Panc1 (cell line): ENCODE data around the gene TRIM10. TPM values are rescaled to one million over a fixed set of nuclear protein-coding genes. Genes with fewer than 3 reads are reported as not detected.
"Not testable (repeated sequence)": the region's sequence is repeated elsewhere in the genome, so short reads cannot be mapped to it uniquely, and the experiment has no call there.

ENCODE experiments used
- ATAC-seq: fragments of 200-7000 bp; cut with Tn5 transposase; 2 replicates; pipeline ENCODE4 v1.9.1; 2020; ENCODE audit warnings: mild to moderate bottlenecking, moderate library complexity
- BruUV-seq: library from RNA; stranded (reverse); fragments of 400-500 nt; replicated peaks from 2 replicates; lab custom pipeline; 2021; lab: Mats Ljungman, UMichigan
- CTCF ChIA-PET: fragments of 300-600 bp; sonication (Branson Sonifier 250); formaldehyde crosslinking; loops from one replicate; lab custom pipeline; 2022; ENCODE audit warnings: antibody characterized with exemption; lab: Charles Lee
- POLR2A ChIA-PET: fragments of 300-600 bp; sonication (Branson Sonifier 250); formaldehyde crosslinking; loops from one replicate; lab custom pipeline; 2022; ENCODE audit warnings: antibody characterized with exemption; lab: Charles Lee
- DNase-seq: peaks from one replicate; pipeline ENCODE4 v3.0.0-alpha.2; 2010; ENCODE audit warnings: low read depth, low spot score
- H3K27ac ChIP-seq: 2 replicates; pipeline ENCODE4 v1.5.1; 2011; ENCODE audit warnings: mild to moderate bottlenecking, low read length, inconsistent platforms
- H3K27me3 ChIP-seq: fragments of 200-500 bp; sonication (Bioruptor generic); 2 replicates; pipeline ENCODE4 v1.6.0; 2014; ENCODE audit warnings: low read length, inconsistent platforms; ENCODE audit not compliant: control insufficient read depth, insufficient read depth
- H3K36me3 ChIP-seq: fragments of 200-500 bp; sonication (Bioruptor generic); 2 replicates; pipeline ENCODE4 v1.5.1; 2014; ENCODE audit warnings: inconsistent platforms, mild to moderate bottlenecking, low read length, moderate library complexity; ENCODE audit not compliant: control insufficient read depth, insufficient read depth
- H3K4me1 ChIP-seq: 2 replicates; pipeline ENCODE4 v1.5.1; 2011; ENCODE audit warnings: inconsistent platforms, mild to moderate bottlenecking, low read length, moderate library complexity; ENCODE audit not compliant: control insufficient read depth, insufficient read depth
- H3K4me3 ChIP-seq, 2 experiments: 2 replicates each; pipeline ENCODE4 v1.5.1; 2011 to 2012; ENCODE audit warnings: low read depth in 2 of 2, low read length in 2 of 2, mild to moderate bottlenecking in 2 of 2, inconsistent platforms in 1 of 2, moderate library complexity in 1 of 2
- H3K9me3 ChIP-seq: fragments of 200-500 bp; sonication (Bioruptor generic); 2 replicates; pipeline ENCODE4 v1.5.1; 2014; ENCODE audit warnings: low read depth, mild to moderate bottlenecking, inconsistent platforms, low read length, moderate library complexity; ENCODE audit not compliant: control insufficient read depth, insufficient read depth
- POLR2AphosphoS5 ChIP-seq: IDR thresholded peaks from 2 replicates; pipeline ENCODE4 v1.6.1; 2012; ENCODE audit warnings: mild to moderate bottlenecking, low read depth, low read length, moderate library complexity
- SIN3A ChIP-seq: IDR thresholded peaks from 2 replicates; pipeline ENCODE4 v1.6.1; 2012; ENCODE audit warnings: low read depth, mild to moderate bottlenecking, low read length, moderate library complexity, borderline replicate concordance; ENCODE audit not compliant: insufficient read depth
- TCF7L2 ChIP-seq: IDR thresholded peaks from 2 replicates; pipeline ENCODE4 v1.6.1; 2011; ENCODE audit warnings: mild to moderate bottlenecking, low read depth, low read length, inconsistent platforms
- in situ Hi-C: cut with HindIII; loops from 2 replicates; pipeline ENCODE4 v1.10.0; 2016; ENCODE audit warnings: low sequenced_read_pairs, low pct_unique_long_range_greater_than_20kb
- intact Hi-C: fragments of 100-400 bp; cut with micrococcal nuclease; formaldehyde crosslinking; loops from one replicate; pipeline ENCODE4 v1.10.0; 2022; ENCODE audit not compliant: unreplicated experiment
- total RNA-seq: library from RNA; stranded (reverse); gene quantifications from one replicate; pipeline ENCODE4 v1.2.1, GENCODE V29; 2021; ENCODE audit not compliant: unreplicated experiment
- TF ChIP-seq, protein P1 (sequence below), 2 experiments: IDR thresholded peaks; 2 replicates each; pipeline ENCODE4 v1.6.1; 2011 to 2012; ENCODE audit warnings: low read depth in 2 of 2, control low read depth in 1 of 2, low read length in 1 of 2, mild to moderate bottlenecking in 1 of 2, moderate library complexity in 1 of 2; ENCODE audit not compliant: insufficient read depth in 1 of 2
- TF ChIP-seq, protein P2 (sequence below): fragments of 450-650 bp; IDR thresholded peaks from 2 replicates; pipeline ENCODE4 v1.5.1; 2017; ENCODE audit warnings: mild to moderate bottlenecking

Gene TRIM10
- total RNA-seq, 1 experiment from 2014 or later, result not detected

GRCh38 chr6:30167101-30167500 is 6.1 kb upstream of the TRIM10 start:
- no peak overlapping the region for H3K27ac ChIP-seq
- ChIA-PET CTCF (interaction anchor here (0.6 kb wide), 1 partner anchor 62 kb away, joined by 4 read pairs; no protein-coding TSS in a partner anchor), POLR2A (no interaction called here)
- no peaks in the 10 kb centered on the region for H3K4me1 ChIP-seq
- H3K4me3 ChIP-seq, result no peak overlapping the region
- no TSS peak for BruUV-seq
- ATAC-seq (no peak), DNase-seq (no peak)
- H3K9me3 ChIP-seq, result no peaks in the 10 kb centered on the region
- intact Hi-C loops, result no loop called here
- in situ Hi-C loops, result no loop called here
- TF ChIP-seq, protein P1, sequence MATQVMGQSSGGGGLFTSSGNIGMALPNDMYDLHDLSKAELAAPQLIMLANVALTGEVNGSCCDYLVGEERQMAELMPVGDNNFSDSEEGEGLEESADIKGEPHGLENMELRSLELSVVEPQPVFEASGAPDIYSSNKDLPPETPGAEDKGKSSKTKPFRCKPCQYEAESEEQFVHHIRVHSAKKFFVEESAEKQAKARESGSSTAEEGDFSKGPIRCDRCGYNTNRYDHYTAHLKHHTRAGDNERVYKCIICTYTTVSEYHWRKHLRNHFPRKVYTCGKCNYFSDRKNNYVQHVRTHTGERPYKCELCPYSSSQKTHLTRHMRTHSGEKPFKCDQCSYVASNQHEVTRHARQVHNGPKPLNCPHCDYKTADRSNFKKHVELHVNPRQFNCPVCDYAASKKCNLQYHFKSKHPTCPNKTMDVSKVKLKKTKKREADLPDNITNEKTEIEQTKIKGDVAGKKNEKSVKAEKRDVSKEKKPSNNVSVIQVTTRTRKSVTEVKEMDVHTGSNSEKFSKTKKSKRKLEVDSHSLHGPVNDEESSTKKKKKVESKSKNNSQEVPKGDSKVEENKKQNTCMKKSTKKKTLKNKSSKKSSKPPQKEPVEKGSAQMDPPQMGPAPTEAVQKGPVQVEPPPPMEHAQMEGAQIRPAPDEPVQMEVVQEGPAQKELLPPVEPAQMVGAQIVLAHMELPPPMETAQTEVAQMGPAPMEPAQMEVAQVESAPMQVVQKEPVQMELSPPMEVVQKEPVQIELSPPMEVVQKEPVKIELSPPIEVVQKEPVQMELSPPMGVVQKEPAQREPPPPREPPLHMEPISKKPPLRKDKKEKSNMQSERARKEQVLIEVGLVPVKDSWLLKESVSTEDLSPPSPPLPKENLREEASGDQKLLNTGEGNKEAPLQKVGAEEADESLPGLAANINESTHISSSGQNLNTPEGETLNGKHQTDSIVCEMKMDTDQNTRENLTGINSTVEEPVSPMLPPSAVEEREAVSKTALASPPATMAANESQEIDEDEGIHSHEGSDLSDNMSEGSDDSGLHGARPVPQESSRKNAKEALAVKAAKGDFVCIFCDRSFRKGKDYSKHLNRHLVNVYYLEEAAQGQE (IDR thresholded peaks at IDR 0.05; ENCODE audit: insufficient read depth in 1 of 2, low read depth in 2 of 2, low read length in 1 of 2), result no peak
- TF ChIP-seq, protein P2, sequence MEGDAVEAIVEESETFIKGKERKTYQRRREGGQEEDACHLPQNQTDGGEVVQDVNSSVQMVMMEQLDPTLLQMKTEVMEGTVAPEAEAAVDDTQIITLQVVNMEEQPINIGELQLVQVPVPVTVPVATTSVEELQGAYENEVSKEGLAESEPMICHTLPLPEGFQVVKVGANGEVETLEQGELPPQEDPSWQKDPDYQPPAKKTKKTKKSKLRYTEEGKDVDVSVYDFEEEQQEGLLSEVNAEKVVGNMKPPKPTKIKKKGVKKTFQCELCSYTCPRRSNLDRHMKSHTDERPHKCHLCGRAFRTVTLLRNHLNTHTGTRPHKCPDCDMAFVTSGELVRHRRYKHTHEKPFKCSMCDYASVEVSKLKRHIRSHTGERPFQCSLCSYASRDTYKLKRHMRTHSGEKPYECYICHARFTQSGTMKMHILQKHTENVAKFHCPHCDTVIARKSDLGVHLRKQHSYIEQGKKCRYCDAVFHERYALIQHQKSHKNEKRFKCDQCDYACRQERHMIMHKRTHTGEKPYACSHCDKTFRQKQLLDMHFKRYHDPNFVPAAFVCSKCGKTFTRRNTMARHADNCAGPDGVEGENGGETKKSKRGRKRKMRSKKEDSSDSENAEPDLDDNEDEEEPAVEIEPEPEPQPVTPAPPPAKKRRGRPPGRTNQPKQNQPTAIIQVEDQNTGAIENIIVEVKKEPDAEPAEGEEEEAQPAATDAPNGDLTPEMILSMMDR, result no peak
- TF ChIP-seq TCF7L2 (no peak), SIN3A (no peak)
- H3K36me3 ChIP-seq, result no peaks in the 10 kb centered on the region
- H3K27me3 ChIP-seq, result peaks cover 22% of the 10 kb centered on the region

DNA sequence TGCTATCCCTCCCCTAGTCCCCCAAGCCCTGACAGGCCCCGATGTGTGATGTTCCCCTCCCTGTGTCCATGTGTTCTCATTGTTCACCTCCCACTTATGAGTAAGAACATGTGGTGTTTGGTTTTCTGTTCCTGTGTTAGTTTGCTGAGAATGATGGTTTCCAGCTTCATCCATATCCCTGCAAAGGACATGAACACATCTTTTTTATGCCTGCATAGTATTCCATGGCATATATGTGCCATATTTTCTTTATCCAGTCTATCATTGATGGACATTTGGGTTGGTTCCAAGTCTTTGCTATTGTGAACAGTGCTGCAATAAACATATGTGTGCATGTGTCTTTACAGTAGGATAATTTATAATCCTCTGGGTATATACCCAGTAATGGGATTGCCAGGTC is 4.2 kb upstream of the TRIM10 start:
- CTCF ChIA-PET, POLR2A ChIA-PET, H3K36me3 ChIP-seq, H3K4me1 ChIP-seq, ATAC-seq, DNase-seq, H3K4me3 ChIP-seq, intact Hi-C loops, H3K27ac ChIP-seq, BruUV-seq, H3K9me3 ChIP-seq, in situ Hi-C loops: not testable (repeated sequence)
- peaks cover 22% of the 10 kb centered on the region for H3K27me3 ChIP-seq

GRCh38 chr6:30164714-30165113 is 3.7 kb upstream of the TRIM10 start:
- no TSS peak for BruUV-seq
- CTCF ChIA-PET, result no interaction called here
- in situ Hi-C loops, result no loop called here

More at GRCh38 chr6:30164714-30165113, 3.7 kb upstream of the TRIM10 start:
- intact Hi-C loops, result no loop called here
- Histone ChIP-seq H3K36me3 (no peaks in the 10 kb centered on the region), H3K9me3 (no peaks in the 10 kb centered on the region), H3K4me3 (no peak overlapping the region), H3K4me1 (no peaks in the 10 kb centered on the region), H3K27ac (no peak overlapping the region), H3K27me3 (peaks cover 20% of the 10 kb centered on the region)
- POLR2A ChIA-PET, result no interaction called here
- DNase-seq (no peak), ATAC-seq (no peak)
- TF ChIP-seq, protein P2, result no peak
- TF ChIP-seq POLR2AphosphoS5 (no peak), TCF7L2 (no peak), SIN3A (no peak)
- TF ChIP-seq, protein P1 (IDR thresholded peaks at IDR 0.05; ENCODE audit: insufficient read depth in 1 of 2, low read depth in 2 of 2, low read length in 1 of 2), result no peak
